H9 (cell line): ENCODE measurements around the gene HLF. TPM values are rescaled to one million over a fixed set of nuclear protein-coding genes. Genes with fewer than 3 reads are reported as not detected.

Experiments used
- DNase-seq: peaks from one replicate; pipeline ENCODE4 v3.0.0-alpha.2; 2017
- H2AFZ ChIP-seq: one replicate; pipeline ENCODE4 v1.6.1; 2013; ENCODE audit warnings: mild to moderate bottlenecking, low read length, control low read depth, moderate library complexity
- H2AK5ac ChIP-seq: 2 replicates; pipeline ENCODE4 v1.6.1; 2013; ENCODE audit warnings: low read length, control low read depth, mixed read lengths; ENCODE audit not compliant: insufficient read length
- H2BK120ac ChIP-seq: one replicate; pipeline ENCODE4 v1.6.1; 2013; ENCODE audit warnings: low read depth, mild to moderate bottlenecking, low read length, control low read depth, inconsistent platforms; ENCODE audit not compliant: poor library complexity, severe bottlenecking
- H2BK12ac ChIP-seq: 2 replicates; pipeline ENCODE4 v1.6.1; 2013; ENCODE audit warnings: low read length, control low read depth, mixed read lengths, low read depth; ENCODE audit not compliant: insufficient read length
- H2BK15ac ChIP-seq: 2 replicates; pipeline ENCODE4 v1.6.1; 2013; ENCODE audit warnings: low read depth, low read length, control low read depth
- H2BK20ac ChIP-seq: one replicate; pipeline ENCODE4 v1.6.1; 2013; ENCODE audit warnings: low read depth, mild to moderate bottlenecking, low read length, control low read depth, inconsistent platforms; ENCODE audit not compliant: poor library complexity, severe bottlenecking
- H2BK5ac ChIP-seq: 2 replicates; pipeline ENCODE4 v1.6.1; 2013; ENCODE audit warnings: low read length, control low read depth, mixed read lengths; ENCODE audit not compliant: insufficient read length
- H3K14ac ChIP-seq: 2 replicates; pipeline ENCODE4 v1.6.1; 2013; ENCODE audit warnings: low read length, control low read depth; ENCODE audit not compliant: insufficient read depth
- H3K18ac ChIP-seq: 2 replicates; pipeline ENCODE4 v1.6.1; 2013; ENCODE audit warnings: low read depth, mild to moderate bottlenecking, mixed read lengths, low read length, control low read depth; ENCODE audit not compliant: insufficient read length
- H3K23ac ChIP-seq: 2 replicates; pipeline ENCODE4 v1.6.1; 2013; ENCODE audit warnings: low read length, control low read depth, mixed read lengths, low read depth; ENCODE audit not compliant: insufficient read length
- H3K23me2 ChIP-seq: 2 replicates; pipeline ENCODE4 v1.6.1; 2013; ENCODE audit warnings: low read depth, mild to moderate bottlenecking, mixed read lengths, low read length, control low read depth; ENCODE audit not compliant: insufficient read length, poor library complexity, severe bottlenecking
- H3K27ac ChIP-seq: 2 replicates; pipeline ENCODE4 v1.5.1; 2013; ENCODE audit warnings: low read length, control low read depth, mixed read lengths, low read depth; ENCODE audit not compliant: insufficient read length
- H3K27me3 ChIP-seq: 2 replicates; pipeline ENCODE4 v1.6.1; 2013; ENCODE audit warnings: low read length, control low read depth, inconsistent platforms; ENCODE audit not compliant: insufficient read depth
- H3K4ac ChIP-seq: 2 replicates; pipeline ENCODE4 v1.6.1; 2013; ENCODE audit warnings: low read depth, mild to moderate bottlenecking, control low read depth, inconsistent platforms, low read length, moderate library complexity
- H3K4me1 ChIP-seq: 2 replicates; pipeline ENCODE4 v1.6.1; 2013; ENCODE audit warnings: low read length, control low read depth, inconsistent platforms; ENCODE audit not compliant: insufficient read depth
- H3K4me2 ChIP-seq: 2 replicates; pipeline ENCODE4 v1.6.1; 2013; ENCODE audit warnings: low read length, control low read depth, mixed read lengths; ENCODE audit not compliant: insufficient read length, insufficient read depth
- H3K56ac ChIP-seq: 2 replicates; pipeline ENCODE4 v1.6.1; 2013; ENCODE audit warnings: low read depth, mild to moderate bottlenecking, mixed read lengths, low read length, control low read depth; ENCODE audit not compliant: insufficient read length
- H3K79me1 ChIP-seq: 2 replicates; pipeline ENCODE4 v1.6.1; 2013; ENCODE audit warnings: low read depth, mild to moderate bottlenecking, moderate library complexity, low read length, control low read depth, inconsistent platforms; ENCODE audit not compliant: insufficient read depth, poor library complexity, severe bottlenecking
- H3K79me2 ChIP-seq: 2 replicates; pipeline ENCODE4 v1.6.1; 2013; ENCODE audit warnings: low read length, control low read depth, inconsistent platforms; ENCODE audit not compliant: insufficient read depth
- H3K9ac ChIP-seq: 2 replicates; pipeline ENCODE4 v1.6.1; 2013; ENCODE audit warnings: low read length, control low read depth, mixed read lengths; ENCODE audit not compliant: insufficient read length; ENCODE audit errors: extremely low read depth
- H3K9me3 ChIP-seq: one replicate; pipeline ENCODE4 v1.6.1; 2013; ENCODE audit warnings: low read depth, low read length, inconsistent platforms; ENCODE audit not compliant: control insufficient read depth
- H3T11ph ChIP-seq: one replicate; pipeline ENCODE4 v1.6.1; 2013; ENCODE audit warnings: mild to moderate bottlenecking, low read length, control low read depth, inconsistent platforms
- H4K20me1 ChIP-seq: one replicate; pipeline ENCODE4 v1.6.1; 2013; ENCODE audit not compliant: control insufficient read depth, insufficient read length, insufficient read depth
- H4K5ac ChIP-seq: 2 replicates; pipeline ENCODE4 v1.6.1; 2013; ENCODE audit warnings: low read depth, mild to moderate bottlenecking, mixed read lengths, low read length, control low read depth; ENCODE audit not compliant: insufficient read length
- H4K8ac ChIP-seq: replicated peaks from 2 replicates; pipeline ENCODE4 v1.6.1; 2013; ENCODE audit warnings: low read length, control low read depth, mixed read lengths, low read depth; ENCODE audit not compliant: insufficient read length
- H4K91ac ChIP-seq: 2 replicates; pipeline ENCODE4 v1.6.1; 2013; ENCODE audit warnings: low read depth, mild to moderate bottlenecking, moderate library complexity, mixed read lengths, low read length, control low read depth; ENCODE audit not compliant: insufficient read length
- H3K27ac Mint-ChIP-seq, 3 experiments: 2 replicates in 2 of 3; 3 replicates in 1 of 3; pipeline ENCODE4 v1.8.0; 2020 to 2021; ENCODE audit warnings: mixed read lengths in 3 of 3, mild to moderate bottlenecking in 1 of 3, moderate library complexity in 1 of 3
- H3K27me3 Mint-ChIP-seq: 2 replicates; pipeline ENCODE4 v1.8.0; 2021; ENCODE audit warnings: low read depth, mild to moderate bottlenecking, moderate library complexity, mixed read lengths
- H3K36me3 Mint-ChIP-seq, 3 experiments: 2 replicates in 2 of 3; 3 replicates in 1 of 3; pipeline ENCODE4 v1.8.0; 2020 to 2021; ENCODE audit warnings: low read depth in 3 of 3, mixed read lengths in 3 of 3; ENCODE audit not compliant: insufficient read depth in 1 of 3
- H3K4me1 Mint-ChIP-seq, 2 experiments: 2 replicates each; pipeline ENCODE4 v1.8.0; 2020; ENCODE audit warnings: mixed read lengths in 2 of 2
- H3K4me3 Mint-ChIP-seq, 2 experiments: 2 replicates in 1 of 2; 3 replicates in 1 of 2; pipeline ENCODE4 v1.8.0; 2020 to 2021; ENCODE audit warnings: mild to moderate bottlenecking in 2 of 2, mixed read lengths in 2 of 2, moderate library complexity in 1 of 2
- H3K9me3 Mint-ChIP-seq, 2 experiments: 2 replicates in 1 of 2; 3 replicates in 1 of 2; pipeline ENCODE4 v1.8.0; 2020; ENCODE audit warnings: mild to moderate bottlenecking in 2 of 2, mixed read lengths in 2 of 2, moderate library complexity in 1 of 2
- WGBS: extraction: QIAGEN DNeasy Blood & Tissue Kit; methylation state at CpG from one replicate; pipeline ENCODE4 v1.1.7; 2013; ENCODE audit warnings: missing lambda C conversion rate, low lambda C conversion rate, mixed read lengths; ENCODE audit not compliant: insufficient read length; ENCODE audit errors: extremely low coverage; 5-methylcytosine and 5-hydroxymethylcytosine counted together
- total RNA-seq: library from RNA; stranded (reverse); gene quantifications from 2 replicates; pipeline ENCODE4 v1.2.1, GENCODE V29; 2021
- TF ChIP-seq, protein P1 (sequence below): fragments of 200-600 bp; sonication (generic); conservative IDR thresholded peaks from 3 replicates; pipeline ENCODE4 v1.8.0; 2021; ENCODE audit warnings: antibody characterized with exemption, mild to moderate bottlenecking

Gene HLF
- total RNA-seq, 1 experiment from 2014 or later = 0.17 TPM

DNA sequence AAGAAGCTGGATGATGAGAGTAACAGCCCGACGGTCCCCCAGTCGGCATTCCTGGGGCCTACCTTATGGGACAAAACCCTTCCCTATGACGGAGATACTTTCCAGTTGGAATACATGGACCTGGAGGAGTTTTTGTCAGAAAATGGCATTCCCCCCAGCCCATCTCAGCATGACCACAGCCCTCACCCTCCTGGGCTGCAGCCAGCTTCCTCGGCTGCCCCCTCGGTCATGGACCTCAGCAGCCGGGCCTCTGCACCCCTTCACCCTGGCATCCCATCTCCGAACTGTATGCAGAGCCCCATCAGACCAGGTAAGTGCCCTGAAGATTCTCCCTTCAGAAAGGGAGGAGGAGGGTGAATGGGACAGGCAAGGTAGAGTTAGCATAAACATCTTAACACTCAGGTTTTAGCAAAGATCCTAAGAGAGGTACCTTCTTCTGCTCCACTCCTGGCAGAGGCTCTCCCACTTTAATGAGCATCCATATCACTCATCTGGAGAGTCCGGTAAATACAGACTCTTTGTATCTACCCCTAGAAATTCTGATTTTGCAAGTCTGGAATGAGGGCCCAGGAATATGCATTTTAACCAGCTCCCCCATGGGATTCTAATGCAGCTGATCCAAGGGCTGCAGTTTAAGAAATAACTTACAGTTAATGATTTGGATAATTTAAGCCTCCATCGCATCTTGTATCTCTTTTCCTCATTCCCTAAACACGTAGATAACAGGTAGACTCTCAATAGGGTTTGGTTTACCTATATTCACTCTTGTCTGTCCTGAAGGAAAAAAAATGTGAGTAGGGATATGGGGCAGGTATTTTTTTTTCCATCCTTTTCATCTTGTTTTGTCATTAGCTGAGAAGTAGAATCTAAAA lies 3.3 kb downstream of the HLF start:
- Mint-ChIP-seq H3K4me3 (no peak overlapping the region), H3K27me3 (peaks cover 79% of the 10 kb centered on the region), H3K9me3 (no peaks in the 10 kb centered on the region), H3K27ac (no peak overlapping the region), H3K4me1 (peaks cover 5 to 16% of the 10 kb centered on the region in 2 experiments), H3K36me3 (no peaks in the 10 kb centered on the region)
- no peak overlapping the region for H3T11ph ChIP-seq
- no peak overlapping the region for H3K56ac ChIP-seq
- no peak overlapping the region for H4K91ac ChIP-seq
- no peak overlapping the region for H3K4ac ChIP-seq
- no peaks in the 10 kb centered on the region for H4K20me1 ChIP-seq
- H3K9ac ChIP-seq = no peak overlapping the region
- H2AFZ ChIP-seq = no peak overlapping the region
- no peak overlapping the region for H4K5ac ChIP-seq
- no peak overlapping the region for H2BK120ac ChIP-seq
- H3K23me2 ChIP-seq = peaks cover 18% of the 10 kb centered on the region
- H3K14ac ChIP-seq = no peak overlapping the region
- no peaks in the 10 kb centered on the region for H3K9me3 ChIP-seq
- peaks cover 23% of the 10 kb centered on the region for H3K27me3 ChIP-seq
- no peak overlapping the region for H2BK12ac ChIP-seq
- H3K27ac ChIP-seq = no peak overlapping the region
- H2AK5ac ChIP-seq = no peak overlapping the region
- H3K23ac ChIP-seq = no peak overlapping the region
- no peaks in the 10 kb centered on the region for H3K79me1 ChIP-seq
- H2BK15ac ChIP-seq = no peak overlapping the region
- H3K4me2 ChIP-seq = no peak overlapping the region
- no CpG with 5 or more reads among the region's 11 CpGs for WGBS
- no peaks in the 10 kb centered on the region for H3K79me2 ChIP-seq
- H3K4me1 ChIP-seq = no peaks in the 10 kb centered on the region; the same call in 1 of the 2 replicates
- no peak overlapping the region for H3K18ac ChIP-seq
- H2BK20ac ChIP-seq = no peak overlapping the region
- H2BK5ac ChIP-seq = no peak overlapping the region
- no peak for DNase-seq
- no peak overlapping the region for H4K8ac ChIP-seq
- TF ChIP-seq, protein P1, sequence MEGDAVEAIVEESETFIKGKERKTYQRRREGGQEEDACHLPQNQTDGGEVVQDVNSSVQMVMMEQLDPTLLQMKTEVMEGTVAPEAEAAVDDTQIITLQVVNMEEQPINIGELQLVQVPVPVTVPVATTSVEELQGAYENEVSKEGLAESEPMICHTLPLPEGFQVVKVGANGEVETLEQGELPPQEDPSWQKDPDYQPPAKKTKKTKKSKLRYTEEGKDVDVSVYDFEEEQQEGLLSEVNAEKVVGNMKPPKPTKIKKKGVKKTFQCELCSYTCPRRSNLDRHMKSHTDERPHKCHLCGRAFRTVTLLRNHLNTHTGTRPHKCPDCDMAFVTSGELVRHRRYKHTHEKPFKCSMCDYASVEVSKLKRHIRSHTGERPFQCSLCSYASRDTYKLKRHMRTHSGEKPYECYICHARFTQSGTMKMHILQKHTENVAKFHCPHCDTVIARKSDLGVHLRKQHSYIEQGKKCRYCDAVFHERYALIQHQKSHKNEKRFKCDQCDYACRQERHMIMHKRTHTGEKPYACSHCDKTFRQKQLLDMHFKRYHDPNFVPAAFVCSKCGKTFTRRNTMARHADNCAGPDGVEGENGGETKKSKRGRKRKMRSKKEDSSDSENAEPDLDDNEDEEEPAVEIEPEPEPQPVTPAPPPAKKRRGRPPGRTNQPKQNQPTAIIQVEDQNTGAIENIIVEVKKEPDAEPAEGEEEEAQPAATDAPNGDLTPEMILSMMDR = no peak
